GM11168 (cell line): ENCODE results near the gene VAV2.
"Not testable (repeated sequence)": the region's sequence is repeated elsewhere in the genome, so short reads cannot be mapped to it uniquely, and the experiment has no call there.

Experiments
- in situ Hi-C: fragments of 300-500 bp; cut with MboI; formaldehyde crosslinking; loops from one replicate; pipeline ENCODE4 v1.12.0; 2022; ENCODE audit warnings: low sequenced_read_pairs; ENCODE audit not compliant: unreplicated experiment

Gene VAV2

GRCh38 chr9:133999851-134000265, 7.7 kb upstream of the VAV2 start:
- in situ Hi-C loops = loop anchor here (25.0 kb wide), 1 partner anchor 463 kb away; the partner anchor contains the start of gene ADAMTSL2

- in situ Hi-C loops = no loop called here
Observed at GRCh38 chr9:133998915-133999595, 6.9 kb upstream of the VAV2 start.

DNA sequence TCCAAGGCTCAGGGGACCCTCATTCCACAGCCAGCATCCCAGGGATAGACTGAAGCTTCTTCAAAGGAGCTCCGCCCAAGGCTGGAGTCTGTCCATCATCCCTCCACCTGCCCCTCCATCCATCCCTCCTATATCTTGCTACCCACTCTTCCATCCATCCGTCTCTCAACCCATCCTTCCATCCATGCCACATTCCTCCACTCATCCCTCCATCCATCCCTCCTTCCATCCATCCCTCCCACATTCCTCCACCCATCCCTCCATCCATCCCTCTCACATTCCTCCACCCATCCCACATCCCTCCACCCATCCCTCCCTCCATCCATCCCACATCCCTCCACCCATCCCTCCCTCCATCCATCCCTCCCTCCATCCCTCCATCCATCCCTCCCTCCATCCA, 5.5 kb upstream of the VAV2 start:
- in situ Hi-C loops = no loop called here

GRCh38 chr9:133996531-133997520, 4.7 kb upstream of the VAV2 start:
- in situ Hi-C loops = no loop called here

GRCh38 chr9:133995012-133995896, 3.1 kb upstream of the VAV2 start:
- in situ Hi-C loops = no loop called here

- in situ Hi-C loops = loop anchor here (5.0 kb wide), 1 partner anchor 207 kb away; no protein-coding TSS in a partner anchor
Observed at GRCh38 chr9:133994353-133995011, 2.4 kb upstream of the VAV2 start.

DNA sequence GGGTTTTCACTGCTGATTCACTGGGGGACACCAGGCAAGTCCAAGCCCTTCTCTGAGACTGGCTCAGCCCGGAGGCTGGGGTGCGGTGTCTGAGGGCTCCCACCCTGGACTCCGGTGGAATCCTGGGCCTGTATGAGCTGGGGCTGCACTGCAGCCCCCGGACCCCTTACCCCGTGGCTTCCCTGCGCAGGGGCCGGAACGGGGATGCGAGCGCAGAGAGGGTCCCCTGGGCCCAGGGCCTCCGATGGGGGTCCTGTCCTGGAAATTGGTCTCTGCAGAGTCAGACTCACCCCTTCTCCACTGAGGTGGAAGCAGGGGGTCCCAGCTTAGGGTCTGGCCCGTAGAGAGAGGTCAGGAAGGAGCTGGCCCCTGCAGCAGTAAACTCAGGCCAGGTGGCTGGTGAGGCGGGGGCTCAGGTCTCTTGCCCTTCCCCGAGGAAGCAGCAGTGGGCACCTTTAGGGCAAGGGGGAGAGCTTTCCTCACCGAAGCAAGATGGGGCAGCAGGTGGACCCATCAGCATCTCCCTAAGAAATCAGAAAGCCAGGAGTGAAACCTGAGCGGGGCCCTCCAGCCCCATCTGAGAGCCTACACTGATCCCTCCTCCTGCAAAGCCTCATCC, 1.6 kb upstream of the VAV2 start:
- in situ Hi-C loops = loop anchor here (5.0 kb wide), 1 partner anchor 206 kb away; no protein-coding TSS in a partner anchor

- in situ Hi-C loops = loop anchor here (5.0 kb wide), 1 partner anchor 206 kb away; no protein-coding TSS in a partner anchor
Observed at GRCh38 chr9:133992780-133993634, 883 bp upstream of the VAV2 start.

- in situ Hi-C loops = loop anchor here (5.0 kb wide), 1 partner anchor 204 kb away; no protein-coding TSS in a partner anchor
Observed at GRCh38 chr9:133991214-133991921, 756 bp downstream of the VAV2 start.

- in situ Hi-C loops = loop anchor here (5.0 kb wide), 1 partner anchor 203 kb away; no protein-coding TSS in a partner anchor
Observed at GRCh38 chr9:133990366-133991213, 1.5 kb downstream of the VAV2 start.

GRCh38 chr9:133989625-133990365, 2.3 kb downstream of the VAV2 start:
- in situ Hi-C loops = loop anchor here (5.0 kb wide), 1 partner anchor 202 kb away; no protein-coding TSS in a partner anchor

GRCh38 chr9:133988771-133989170, 3.4 kb downstream of the VAV2 start:
- in situ Hi-C loops = not testable (repeated sequence)

- in situ Hi-C loops = no loop called here
Observed at GRCh38 chr9:133987946-133988665, 4.0 kb downstream of the VAV2 start.

GRCh38 chr9:133987446-133987788, 4.7 kb downstream of the VAV2 start:
- in situ Hi-C loops = no loop called here

DNA sequence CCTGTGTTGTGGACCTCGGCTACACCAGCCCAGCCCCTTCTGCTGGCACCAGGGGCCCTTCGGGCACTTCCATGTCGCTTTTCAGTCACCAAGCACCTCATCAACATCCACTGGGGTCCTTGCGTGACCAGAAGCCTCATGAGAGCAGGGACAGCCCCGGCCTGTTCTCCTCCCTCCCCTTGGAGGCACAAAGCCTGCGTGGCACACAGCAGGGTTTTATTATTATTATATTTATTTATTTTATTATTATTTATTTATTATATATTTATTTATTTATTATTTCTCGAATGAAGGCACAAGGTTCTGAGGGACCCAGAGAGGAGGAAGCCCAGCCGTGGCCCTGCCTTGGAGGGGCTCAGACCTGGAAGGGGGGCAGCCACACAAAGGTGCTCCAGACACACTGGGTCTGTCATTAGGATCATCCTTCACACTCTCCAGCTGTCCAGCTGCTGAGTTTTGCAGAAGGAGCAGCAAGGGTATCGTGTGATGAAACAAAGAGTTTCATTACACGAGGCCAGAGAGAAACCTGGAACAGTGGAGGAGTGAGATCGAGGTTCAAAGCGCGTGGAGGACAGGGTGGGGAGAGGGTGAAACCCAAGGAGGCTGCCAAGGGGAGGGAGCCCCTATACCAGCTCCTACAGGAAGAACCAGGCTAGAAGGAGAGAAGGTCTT, 5.2 kb downstream of the VAV2 start:
- in situ Hi-C loops = no loop called here
